SH-SY5Y (cell line): ENCODE data around the gene CGNL1.

Experiments used
- GATA2 ChIP-seq: IDR thresholded peaks from 2 replicates; pipeline ENCODE4 v1.6.1; 2011; ENCODE audit warnings: mild to moderate bottlenecking, low read depth, low read length
- GATA3 ChIP-seq: IDR thresholded peaks from 2 replicates; pipeline ENCODE4 v1.6.1; 2011; ENCODE audit warnings: low read depth, mild to moderate bottlenecking, low read length, moderate library complexity

The CGNL1 gene

DNA sequence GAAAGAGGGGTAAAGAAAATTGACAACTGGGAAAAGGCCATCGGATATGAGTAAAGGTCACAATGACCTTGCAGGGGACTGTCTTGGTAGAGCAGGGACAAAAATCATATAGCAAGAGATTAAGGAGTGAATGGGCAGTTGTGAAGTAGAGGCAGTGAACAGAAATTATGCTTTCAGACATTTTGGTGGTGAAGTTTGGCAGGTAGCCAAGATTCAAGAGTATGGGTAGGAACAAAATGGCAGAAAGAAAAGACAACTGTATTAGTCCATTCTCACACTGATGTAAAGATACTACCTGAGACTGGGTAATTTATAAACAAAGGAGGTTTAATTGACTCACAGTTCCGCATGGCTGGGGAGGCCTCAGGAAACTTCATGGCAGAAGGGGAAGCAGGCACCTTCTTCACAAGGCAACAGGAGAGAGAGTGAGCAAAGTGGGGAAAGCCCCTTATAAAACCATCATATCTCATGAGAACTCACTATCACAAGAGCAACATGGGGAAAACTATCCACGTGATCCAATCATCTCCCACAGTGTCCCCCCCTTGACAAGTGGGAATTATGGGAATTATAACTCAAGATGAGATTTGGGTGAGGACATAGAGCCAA, 84.0 kb downstream of the CGNL1 start:
- TF ChIP-seq GATA3 = no peak
- TF ChIP-seq GATA2 = no peak

GRCh38 chr15:57461541-57461940, 85.2 kb downstream of the CGNL1 start:
- TF ChIP-seq GATA2 (no peak), GATA3 (no peak)

GRCh38 chr15:57462381-57462780, 86.1 kb downstream of the CGNL1 start:
- TF ChIP-seq GATA3 (no peak), GATA2 (no peak)

DNA sequence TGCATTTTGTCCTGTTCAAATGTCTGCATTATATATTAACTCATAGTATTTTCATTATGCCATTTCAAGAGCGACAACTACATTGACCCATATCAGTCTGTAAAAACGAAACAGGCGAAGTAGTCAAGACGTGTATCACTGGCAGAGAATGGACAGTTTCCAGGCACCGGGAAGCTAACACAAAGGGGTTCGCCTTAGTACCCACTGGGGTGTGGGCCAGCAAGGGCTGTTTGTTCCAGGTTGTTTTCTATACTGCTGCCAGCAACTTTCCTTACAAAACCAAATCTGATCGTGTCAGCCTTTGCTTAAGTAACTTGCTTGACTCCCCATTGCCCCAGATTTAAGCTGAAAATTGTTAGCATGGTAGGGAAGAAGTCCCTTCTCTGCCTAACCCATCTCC, 87.1 kb downstream of the CGNL1 start:
- TF ChIP-seq GATA2 (no peak), GATA3 (no peak)

DNA sequence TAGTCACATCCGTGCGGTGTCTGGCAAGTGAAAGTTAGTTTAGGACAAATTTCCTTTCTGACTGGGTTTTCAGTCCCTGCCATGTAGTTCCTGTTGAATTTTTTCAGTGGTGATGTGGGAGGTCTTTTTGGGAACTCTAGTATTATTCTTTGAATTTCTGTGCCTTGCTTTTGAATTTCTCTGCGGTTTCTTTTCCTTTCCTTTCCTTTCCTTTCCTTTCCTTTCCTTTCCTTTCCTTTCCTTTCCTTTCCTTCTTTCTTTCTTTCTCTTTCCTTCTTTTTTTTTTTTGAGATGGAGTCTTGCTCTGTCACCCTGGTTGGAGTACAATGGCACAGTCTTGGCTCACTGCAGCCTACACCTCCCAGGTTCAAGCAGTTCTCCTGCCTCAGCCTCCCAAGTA, 88.2 kb downstream of the CGNL1 start:
- no peak for TF ChIP-seq GATA2
- no peak for TF ChIP-seq GATA3

GRCh38 chr15:57468486-57468885, 92.2 kb downstream of the CGNL1 start:
- no peak for TF ChIP-seq GATA2
- TF ChIP-seq GATA3 = no peak

DNA sequence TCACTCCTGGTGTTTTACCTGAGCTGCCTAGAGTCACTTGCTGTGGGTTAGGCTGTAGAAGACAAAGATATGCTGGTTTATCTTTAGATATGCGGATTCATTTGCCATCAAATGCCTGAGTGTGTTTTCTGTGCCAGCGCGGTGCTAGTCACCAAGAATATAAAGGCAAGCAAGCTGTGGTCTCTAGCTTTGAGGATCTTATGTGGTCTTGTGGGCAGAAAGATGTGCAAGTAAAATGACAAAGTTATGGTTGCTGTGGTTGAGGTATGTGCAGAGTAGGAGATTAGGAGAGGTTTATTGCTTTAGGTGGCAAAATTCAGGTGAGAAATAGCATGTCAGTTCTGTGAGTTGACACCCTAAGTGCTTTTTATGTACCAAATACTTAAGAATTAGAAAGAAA, 94.2 kb downstream of the CGNL1 start:
- TF ChIP-seq GATA2 (no peak), GATA3 (no peak)

- TF ChIP-seq GATA3 (no peak), GATA2 (no peak)
Observed at GRCh38 chr15:57472861-57473260, 96.6 kb downstream of the CGNL1 start.

- TF ChIP-seq GATA2 (no peak), GATA3 (no peak)
Observed at GRCh38 chr15:57476533-57476975, 100.2 kb downstream of the CGNL1 start.

- TF ChIP-seq GATA3 (no peak), GATA2 (no peak)
Observed at GRCh38 chr15:57477736-57478522, 101.6 kb downstream of the CGNL1 start.

GRCh38 chr15:57479005-57479404, 102.7 kb downstream of the CGNL1 start:
- no peak for TF ChIP-seq GATA3
- no peak for TF ChIP-seq GATA2

DNA sequence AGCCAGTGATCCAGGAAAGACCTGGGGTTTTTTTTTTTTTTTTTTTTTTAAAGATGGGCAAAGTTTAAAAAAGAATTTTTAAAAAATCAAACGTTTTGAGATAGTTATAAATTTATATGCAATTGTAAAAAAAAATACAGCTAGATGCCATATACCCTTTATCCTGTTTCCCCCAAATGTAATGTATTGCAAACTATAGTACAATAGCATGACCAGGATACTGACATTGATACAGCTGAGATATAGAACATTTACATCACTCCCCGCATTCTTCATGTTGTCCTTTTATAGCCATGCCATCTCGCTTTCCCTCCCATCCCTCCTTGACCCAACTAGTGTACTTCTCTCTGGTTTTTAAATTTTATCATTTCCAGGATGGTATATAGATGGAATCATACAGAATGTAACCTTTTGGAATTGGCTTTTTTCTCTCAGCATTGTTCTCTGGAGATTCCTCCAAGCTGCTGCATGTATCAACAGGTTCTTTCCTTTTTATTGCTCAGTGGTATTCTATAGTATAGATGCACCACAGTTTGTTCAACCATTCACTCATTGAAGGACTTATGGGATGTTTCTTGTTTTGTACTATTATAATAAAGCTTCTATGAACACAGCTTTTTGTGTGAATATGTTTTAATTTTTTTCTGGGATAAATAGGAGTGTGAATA, 104.9 kb downstream of the CGNL1 start:
- TF ChIP-seq GATA3 = no peak
- TF ChIP-seq GATA2 = no peak

GRCh38 chr15:57485869-57486268, 109.6 kb downstream of the CGNL1 start:
- TF ChIP-seq GATA3 (no peak), GATA2 (no peak)

DNA sequence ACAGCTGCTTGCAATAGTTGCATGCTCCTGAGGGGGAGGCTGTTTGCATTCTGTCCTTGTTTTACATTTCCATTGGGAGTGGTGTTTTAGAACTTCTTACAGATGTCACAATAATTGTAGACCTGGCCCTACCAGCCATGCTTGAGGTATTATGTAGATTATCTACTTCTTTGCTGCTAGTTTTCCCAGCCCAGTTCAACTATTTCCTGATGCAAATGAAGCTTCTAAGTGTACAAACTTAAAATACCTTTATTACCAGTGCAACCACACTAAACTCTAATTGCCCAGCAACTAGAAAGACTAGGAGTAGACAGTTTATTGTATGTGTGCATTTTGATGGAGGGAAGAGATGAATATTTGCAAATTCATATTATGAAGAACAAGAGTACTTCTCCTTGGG, 110.5 kb downstream of the CGNL1 start:
- TF ChIP-seq GATA2 (no peak), GATA3 (no peak)

GRCh38 chr15:57489122-57489521, 112.8 kb downstream of the CGNL1 start:
- TF ChIP-seq GATA3 = no peak
- no peak for TF ChIP-seq GATA2

GRCh38 chr15:57493351-57493750, 117.0 kb downstream of the CGNL1 start:
- TF ChIP-seq GATA3 (no peak), GATA2 (no peak)
